Kidney (tissue), 14 donors: ENCODE data around the gene ESYT3. TPM values are rescaled to one million over a fixed set of nuclear protein-coding genes. Genes with fewer than 3 reads are reported as not detected.

Experiments used
- DNase-seq, 5 donors: peaks; one replicate each; pipeline ENCODE4 v3.0.0-alpha.2; 2013 to 2020
- FAIRE-seq: peaks from 2 replicates; lab custom pipeline; 2012; peaks lifted over from hg19 to GRCh38; lab: Jason Lieb, UNC
- H3K27ac ChIP-seq, 2 donors: one replicate each; pipeline ENCODE4 v1.7.0; 2013; ENCODE audit warnings: low read depth in 2 of 2, low read length in 2 of 2, inconsistent platforms in 1 of 2
- H3K27me3 ChIP-seq: one replicate; pipeline ENCODE4 v1.7.1; 2013; ENCODE audit warnings: low read length, inconsistent platforms; ENCODE audit not compliant: control insufficient read depth, insufficient read depth
- H3K36me3 ChIP-seq, 3 donors: one replicate each; pipeline versions ENCODE4 v1.7.0 to v1.7.1; 2013; ENCODE audit warnings: low read length in 3 of 3, control low read depth in 1 of 3, inconsistent platforms in 1 of 3; ENCODE audit not compliant: insufficient read depth in 3 of 3, control insufficient read depth in 2 of 3
- H3K4me1 ChIP-seq, 3 donors: one replicate each; pipeline versions ENCODE4 v1.7.0 to v1.7.1; 2013; ENCODE audit warnings: low read length in 3 of 3, inconsistent platforms in 1 of 3, low read depth in 1 of 3; ENCODE audit not compliant: control insufficient read depth in 2 of 3, insufficient read depth in 2 of 3
- H3K4me3 ChIP-seq, 3 donors: one replicate each; pipeline versions ENCODE4 v1.7.0 to v1.8.1; 2013; ENCODE audit warnings: low read length in 3 of 3, control low read depth in 1 of 3, inconsistent platforms in 1 of 3
- H3K9ac ChIP-seq, 3 donors: one replicate each; pipeline versions ENCODE4 v1.7.0 to v1.7.1; 2013; ENCODE audit warnings: low read length in 3 of 3, control low read depth in 1 of 3, inconsistent platforms in 1 of 3
- H3K9me3 ChIP-seq, 3 donors: one replicate each; pipeline versions ENCODE4 v1.7.0 to v1.7.1; 2013; ENCODE audit warnings: low read length in 3 of 3, control low read depth in 1 of 3, inconsistent platforms in 1 of 3; ENCODE audit not compliant: control insufficient read depth in 2 of 3, insufficient read depth in 1 of 3
- intact Hi-C: fragments of 100-400 bp; cut with DNase I; formaldehyde crosslinking; loops from one replicate; pipeline ENCODE4 v1.11.1; 2022
- polyA plus RNA-seq: library from polyadenylated mRNA; stranded (reverse); fragments of 350-450 nt; fragmentation: Illumina TruSeq; extraction: RNeasy Lipid Tissue Mini Kit (QIAGEN cat#74804); gene quantifications from one replicate; pipeline ENCODE4 v1.2.3, GENCODE V29; 2014; ENCODE audit warnings: low read depth, low replicate concordance; ENCODE audit not compliant: insufficient read depth
- total RNA-seq: library from RNA; stranded (reverse); fragmentation: NEBNext Ultra II Directional; extraction: Animal tissue kit (Norgen Biotek cat#: 25700); gene quantifications from one replicate; pipeline ENCODE4 v1.2.1, GENCODE V29; 2021
- TF ChIP-seq, protein P1 (sequence below): IDR thresholded peaks from 3 replicates; pipeline ENCODE4 v1.5.1; 2012; ENCODE audit warnings: mild to moderate bottlenecking, moderate library complexity, borderline replicate concordance; ENCODE audit not compliant: insufficient read depth; ENCODE audit errors: extremely low read depth
- donor health status: control.
- donor health status: control.
- donor health status: control.
- donor health status: control.
- donor health status: control.
- donor health status: DM: yes; HTN: yes; CAD: no.
- donor health status: Normal renal cell carcinoma (clear cell type).

The ESYT3 gene
- total and polyA plus RNA-seq, 2 donors from 2014 or later = 1.5 to 5.3 TPM

DNA sequence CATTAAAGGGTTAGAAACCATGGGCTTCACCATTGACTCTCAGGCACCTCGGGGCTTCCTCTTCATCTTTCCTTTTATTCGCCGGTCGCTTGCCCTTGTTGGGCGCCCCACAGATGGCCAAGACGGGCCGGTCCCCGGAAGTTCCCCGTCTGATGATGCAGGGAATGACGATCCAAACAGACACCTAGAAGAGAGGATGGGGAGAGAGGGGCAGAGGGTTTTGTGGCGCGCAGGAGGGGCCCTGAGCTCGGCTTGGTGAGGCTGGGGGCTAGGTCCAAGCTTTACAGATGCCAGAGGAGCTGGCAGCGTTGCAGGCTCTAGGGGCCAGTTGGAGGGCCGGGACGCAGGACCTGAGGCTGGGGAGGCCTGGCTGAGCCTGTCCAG is 532 bp upstream of the ESYT3 start:
- Histone ChIP-seq H3K9ac (no peak overlapping the region), H3K4me1 (peaks cover 0 to 8% (median 0%) of the 10 kb centered on the region in 3 donors), H3K4me3 (peak overlapping the region in 1 of 3 donors; percentile 59), H3K9me3 (no peaks in the 10 kb centered on the region), H3K36me3 (no peaks in the 10 kb centered on the region), H3K27me3 (peaks cover 16% of the 10 kb centered on the region), H3K27ac (peak overlapping the region in 1 of 2 donors; percentile 28)
- intact Hi-C loops = no loop called here
- DNase-seq (peak in 1 of 5 donors; percentile 49), FAIRE-seq (no peak)
- TF ChIP-seq, protein P1, sequence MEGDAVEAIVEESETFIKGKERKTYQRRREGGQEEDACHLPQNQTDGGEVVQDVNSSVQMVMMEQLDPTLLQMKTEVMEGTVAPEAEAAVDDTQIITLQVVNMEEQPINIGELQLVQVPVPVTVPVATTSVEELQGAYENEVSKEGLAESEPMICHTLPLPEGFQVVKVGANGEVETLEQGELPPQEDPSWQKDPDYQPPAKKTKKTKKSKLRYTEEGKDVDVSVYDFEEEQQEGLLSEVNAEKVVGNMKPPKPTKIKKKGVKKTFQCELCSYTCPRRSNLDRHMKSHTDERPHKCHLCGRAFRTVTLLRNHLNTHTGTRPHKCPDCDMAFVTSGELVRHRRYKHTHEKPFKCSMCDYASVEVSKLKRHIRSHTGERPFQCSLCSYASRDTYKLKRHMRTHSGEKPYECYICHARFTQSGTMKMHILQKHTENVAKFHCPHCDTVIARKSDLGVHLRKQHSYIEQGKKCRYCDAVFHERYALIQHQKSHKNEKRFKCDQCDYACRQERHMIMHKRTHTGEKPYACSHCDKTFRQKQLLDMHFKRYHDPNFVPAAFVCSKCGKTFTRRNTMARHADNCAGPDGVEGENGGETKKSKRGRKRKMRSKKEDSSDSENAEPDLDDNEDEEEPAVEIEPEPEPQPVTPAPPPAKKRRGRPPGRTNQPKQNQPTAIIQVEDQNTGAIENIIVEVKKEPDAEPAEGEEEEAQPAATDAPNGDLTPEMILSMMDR = no peak

- DNase-seq (peak in 4 of 5 donors; percentile 31 to 58 (median 42)), FAIRE-seq (no peak)
- H3K9me3 ChIP-seq = no peaks in the 10 kb centered on the region
- peaks cover 0 to 8% (median 0%) of the 10 kb centered on the region in 3 donors for H3K4me1 ChIP-seq
- H3K4me3 ChIP-seq = peak overlapping the region in 2 of 3 donors; percentile 55 to 59
- intact Hi-C loops = no loop called here
- H3K27ac ChIP-seq = no peak overlapping the region
- no peaks in the 10 kb centered on the region for H3K36me3 ChIP-seq
- peak overlapping the region in 1 of 3 donors; percentile 34 for H3K9ac ChIP-seq
- TF ChIP-seq, protein P1 = no peak
- H3K27me3 ChIP-seq = peaks cover 16% of the 10 kb centered on the region
Measured at GRCh38 chr3:138434875-138435772, 708 bp downstream of the ESYT3 start.

GRCh38 chr3:138435840-138436239 is 1.4 kb downstream of the ESYT3 start:
- no peak overlapping the region for H3K27ac ChIP-seq
- intact Hi-C loops = no loop called here
- TF ChIP-seq, protein P1 = no peak
- peak overlapping the region in 1 of 3 donors; percentile 59 for H3K4me3 ChIP-seq
- H3K9me3 ChIP-seq = no peaks in the 10 kb centered on the region
- DNase-seq = no peak
- no peak for FAIRE-seq
- H3K4me1 ChIP-seq = peaks cover 0 to 8% (median 0%) of the 10 kb centered on the region in 3 donors
- peaks cover 16% of the 10 kb centered on the region for H3K27me3 ChIP-seq
- no peaks in the 10 kb centered on the region for H3K36me3 ChIP-seq
- H3K9ac ChIP-seq = no peak overlapping the region
